HepG2 (cell line): Measurements from ENCODE around the gene TM4SF1. TPM values are rescaled to one million over a fixed set of nuclear protein-coding genes. Genes with fewer than 3 reads are reported as not detected.

ENCODE experiments used
- BORCS8-MEF2B ChIP-seq: sonication (generic); formaldehyde crosslinking; IDR thresholded peaks from 2 replicates; pipeline ENCODE4 v1.8.0; 2022; ENCODE audit warnings: mild to moderate bottlenecking, missing genetic modification reagents
- FOXP1 ChIP-seq, 2 experiments: fragments of 450-650 bp in 1 of 2; IDR thresholded peaks; 2 replicates each; pipeline ENCODE4 v1.6.1; 2017 to 2018; ENCODE audit warnings: antibody characterized with exemption in 1 of 2
- HDAC2 ChIP-seq: sonication (generic); formaldehyde crosslinking; IDR thresholded peaks from 2 replicates; pipeline ENCODE4 v1.4.0; 2020; ENCODE audit warnings: missing genetic modification reagents
- KAT7 ChIP-seq: IDR thresholded peaks from 2 replicates; pipeline ENCODE4 v1.6.1; 2018; ENCODE audit warnings: borderline replicate concordance, missing compliant biosample characterization
- MED1 ChIP-seq: sonication (generic); formaldehyde crosslinking; IDR thresholded peaks from 2 replicates; pipeline ENCODE4 v1.4.0; 2020; ENCODE audit warnings: missing genetic modification reagents
- NCOA2 ChIP-seq: sonication (generic); formaldehyde crosslinking; IDR thresholded peaks from 2 replicates; pipeline ENCODE4 v1.8.0; 2022; ENCODE audit warnings: inconsistent platforms
- NFYC ChIP-seq: IDR thresholded peaks from 2 replicates; pipeline ENCODE4 v1.6.1; 2016; ENCODE audit warnings: missing genetic modification reagents, missing compliant biosample characterization
- PLRG1 ChIP-seq: fragments of 450-650 bp; conservative IDR thresholded peaks from 2 replicates; pipeline ENCODE4 v1.6.1; 2016
- PRDM15 ChIP-seq: sonication (generic); formaldehyde crosslinking; IDR thresholded peaks from 2 replicates; pipeline ENCODE4 v1.4.0; 2020; ENCODE audit warnings: missing genetic modification reagents
- PRMT3 ChIP-seq: sonication (generic); formaldehyde crosslinking; IDR thresholded peaks from 2 replicates; pipeline ENCODE4 v1.8.1; 2022; ENCODE audit warnings: low read depth, mild to moderate bottlenecking, moderate library complexity, missing genetic modification reagents, borderline replicate concordance
- RBFOX2 ChIP-seq: fragments of 200-400 bp; formaldehyde crosslinking; IDR thresholded peaks from 2 replicates; pipeline ENCODE4 v1.6.1; 2017; ENCODE audit warnings: low read depth, mild to moderate bottlenecking, low read length
- RXRA ChIP-seq: sonication (generic); formaldehyde crosslinking; IDR thresholded peaks from 2 replicates; pipeline ENCODE4 v1.5.1; 2020; ENCODE audit warnings: missing genetic modification reagents
- SETDB1 ChIP-seq: sonication (generic); formaldehyde crosslinking; IDR thresholded peaks from 2 replicates; pipeline ENCODE4 v1.5.1; 2020; ENCODE audit warnings: missing genetic modification reagents, mild to moderate bottlenecking, borderline replicate concordance
- ZBTB38 ChIP-seq: sonication (generic); formaldehyde crosslinking; IDR thresholded peaks from 2 replicates; pipeline ENCODE4 v1.5.1; 2020; ENCODE audit warnings: mild to moderate bottlenecking, missing genetic modification reagents
- ZBTB49 ChIP-seq: sonication (generic); formaldehyde crosslinking; IDR thresholded peaks from 2 replicates; pipeline ENCODE4 v1.4.0; 2020; ENCODE audit warnings: missing genetic modification reagents, borderline replicate concordance
- ZNF24 ChIP-seq: fragments of 450-650 bp; IDR thresholded peaks from 2 replicates; pipeline ENCODE4 v1.6.1; 2017; ENCODE audit warnings: antibody characterized with exemption, mild to moderate bottlenecking
- ZNF558 ChIP-seq: sonication (generic); formaldehyde crosslinking; IDR thresholded peaks from 2 replicates; pipeline ENCODE4 v1.9.0; 2022; ENCODE audit warnings: mild to moderate bottlenecking, missing genetic modification reagents, borderline replicate concordance
- ZNF749 ChIP-seq: sonication (generic); formaldehyde crosslinking; IDR thresholded peaks from 2 replicates; pipeline ENCODE4 v1.8.0; 2022; ENCODE audit warnings: mild to moderate bottlenecking, missing genetic modification reagents, moderate library complexity, borderline replicate concordance
- polyA plus RNA-seq, 8 experiments: library from polyadenylated mRNA; depleted of rRNA in 3 of 8; stranded (reverse) in 7 of 8; unstranded in 1 of 8; fragments of >200 nt; fragmentation: Illumina TruSeq in 4 of 8; extraction: Trizol in 4 of 8; gene quantifications; 2 replicates each; pipeline versions ENCODE4 v1.2.1 to v1.2.3, GENCODE V29; 2011 to 2016; ENCODE audit warnings: low read depth in 4 of 8, missing spikeins in 1 of 8, mixed read lengths in 1 of 8; ENCODE audit not compliant: insufficient read depth in 1 of 8
- total RNA-seq, 5 experiments: library from RNA; depleted of rRNA; stranded (reverse); fragments of >200 nt; fragmentation: Illumina TruSeq; extraction: Trizol; gene quantifications; 2 replicates each; pipeline ENCODE4 v1.2.3, GENCODE V29; 2016; ENCODE audit warnings: low read depth in 1 of 5
- TF ChIP-seq, protein P1 (sequence below): sonication (generic); formaldehyde crosslinking; IDR thresholded peaks from 2 replicates; pipeline ENCODE4 v1.4.0; 2020; ENCODE audit warnings: missing genetic modification reagents
- TF ChIP-seq, protein P2 (sequence below): sonication (generic); formaldehyde crosslinking; IDR thresholded peaks from 2 replicates; pipeline ENCODE4 v1.8.1; 2022; ENCODE audit warnings: mild to moderate bottlenecking, missing genetic modification reagents

Gene TM4SF1
- total and polyA plus RNA-seq, 2 of the 13 experiments (the other 11 are each of a cell fraction or from before 2014, with no cell fraction given) = 431 to 1,359 TPM

DNA sequence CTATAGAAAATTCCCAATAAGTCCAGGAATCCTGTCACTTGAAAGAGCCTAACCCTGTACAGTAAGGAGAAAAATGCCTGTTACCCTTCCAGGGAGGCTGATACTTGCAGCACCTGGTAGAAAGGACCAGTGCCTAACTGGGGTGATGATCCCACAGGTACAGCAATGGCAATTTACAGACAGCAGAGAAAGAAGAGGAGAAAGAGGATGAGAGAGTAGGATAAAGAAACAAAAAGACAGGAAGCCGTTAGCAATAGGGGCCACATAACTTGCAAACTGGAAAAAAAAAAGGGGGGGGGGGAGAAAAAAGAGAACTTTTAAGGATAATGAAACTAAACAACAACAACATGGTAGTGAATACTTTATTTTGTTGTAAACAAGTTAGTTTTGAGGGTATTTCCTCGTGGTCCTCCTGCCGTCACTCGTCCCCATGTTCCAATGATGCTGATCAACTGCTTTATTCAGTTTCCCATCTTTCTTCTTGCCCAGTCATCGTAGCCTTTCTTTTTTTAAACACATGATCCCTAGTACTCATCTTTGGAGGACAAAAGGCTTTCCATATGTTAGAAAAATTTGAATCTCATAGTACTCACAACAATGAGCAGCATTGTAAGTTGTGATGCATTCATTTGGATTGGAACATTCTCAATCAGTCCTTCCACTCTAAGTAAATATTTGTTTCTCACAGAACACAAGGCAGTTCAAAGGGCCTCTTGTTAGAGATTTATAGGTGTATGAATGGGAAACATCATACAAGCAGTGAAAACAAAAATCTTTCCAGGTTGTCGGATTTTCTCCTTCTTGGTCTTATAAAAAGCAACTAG lies 8.6 kb downstream of the TM4SF1 start (continued):
- TF ChIP-seq, protein P1, sequence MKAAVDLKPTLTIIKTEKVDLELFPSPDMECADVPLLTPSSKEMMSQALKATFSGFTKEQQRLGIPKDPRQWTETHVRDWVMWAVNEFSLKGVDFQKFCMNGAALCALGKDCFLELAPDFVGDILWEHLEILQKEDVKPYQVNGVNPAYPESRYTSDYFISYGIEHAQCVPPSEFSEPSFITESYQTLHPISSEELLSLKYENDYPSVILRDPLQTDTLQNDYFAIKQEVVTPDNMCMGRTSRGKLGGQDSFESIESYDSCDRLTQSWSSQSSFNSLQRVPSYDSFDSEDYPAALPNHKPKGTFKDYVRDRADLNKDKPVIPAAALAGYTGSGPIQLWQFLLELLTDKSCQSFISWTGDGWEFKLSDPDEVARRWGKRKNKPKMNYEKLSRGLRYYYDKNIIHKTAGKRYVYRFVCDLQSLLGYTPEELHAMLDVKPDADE = no peak
- TF ChIP-seq FOXP1 (IDR thresholded peaks at IDR 0.05) (no peak), FOXP1 (CRISPR knock-in tag; IDR thresholded peaks at IDR 0.05) (peak; percentile 91), ZNF749 (0 out of 2 replicates have a peak, but pooled peaks have one; percentile 45), PLRG1 (no peak), PRMT3 (no peak), NCOA2 (peak; percentile 82), HDAC2 (peak; percentile 66; the same call in 1 of the 2 replicates), BORCS8-MEF2B (CRISPR knock-in tag) (no peak), RBFOX2 (peak; percentile 85), ZBTB49 (CRISPR knock-in tag) (no peak), KAT7 (CRISPR knock-in tag) (no peak), ZNF24 (peak; percentile 67; the same call in 1 of the 2 replicates), MED1 (CRISPR knock-in tag) (peak; percentile 76), RXRA (no peak), SETDB1 (CRISPR knock-in tag) (no peak), NFYC (no peak), PRDM15 (CRISPR knock-in tag) (0 out of 2 replicates have a peak, but pooled peaks have one; percentile 40), ZNF558 (no peak), ZBTB38 (CRISPR knock-in tag) (no peak)
- TF ChIP-seq, protein P2, sequence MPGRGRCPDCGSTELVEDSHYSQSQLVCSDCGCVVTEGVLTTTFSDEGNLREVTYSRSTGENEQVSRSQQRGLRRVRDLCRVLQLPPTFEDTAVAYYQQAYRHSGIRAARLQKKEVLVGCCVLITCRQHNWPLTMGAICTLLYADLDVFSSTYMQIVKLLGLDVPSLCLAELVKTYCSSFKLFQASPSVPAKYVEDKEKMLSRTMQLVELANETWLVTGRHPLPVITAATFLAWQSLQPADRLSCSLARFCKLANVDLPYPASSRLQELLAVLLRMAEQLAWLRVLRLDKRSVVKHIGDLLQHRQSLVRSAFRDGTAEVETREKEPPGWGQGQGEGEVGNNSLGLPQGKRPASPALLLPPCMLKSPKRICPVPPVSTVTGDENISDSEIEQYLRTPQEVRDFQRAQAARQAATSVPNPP (CRISPR knock-in tag) = no peak
